ENCODE results near the gene PTPRG.

DNA sequence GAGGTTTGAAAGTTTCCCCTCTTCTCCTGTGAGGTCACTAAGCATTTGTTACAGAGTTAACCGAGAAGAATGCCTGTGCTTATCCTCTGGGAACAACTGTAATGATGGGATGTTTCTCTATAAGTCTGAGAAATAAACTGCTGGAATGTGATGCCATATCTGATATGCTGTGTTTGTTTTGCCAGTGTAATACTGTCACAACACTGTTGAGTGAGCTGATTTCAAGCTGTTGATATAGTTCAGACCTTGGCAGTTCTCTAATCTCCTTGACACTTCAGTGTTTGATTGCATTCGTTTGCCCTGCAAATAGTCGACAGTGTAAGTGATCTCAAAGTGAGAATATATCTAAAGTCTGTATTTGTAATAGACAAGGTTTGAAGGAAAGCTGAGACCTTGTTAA, 73.3 kb downstream of the PTPRG start:
- TF ChIP-seq EZH2 (IDR thresholded peaks at IDR 0.05; ENCODE audit: borderline replicate concordance, low read depth, low read length, poor library complexity, severe bottlenecking) (no peak), CTCF (conservative IDR thresholded peaks at IDR 0.05; ENCODE audit: low read depth, low read length) (no peak)
